Hepatic stellate cell (primary cell): Measurements from ENCODE around the gene TMEM205.
"Not testable (repeated sequence)": the region's sequence is repeated elsewhere in the genome, so short reads cannot be mapped to it uniquely, and the experiment has no call there.

Source experiments
- DNase-seq: peaks from one replicate; pipeline ENCODE4 v3.0.0; 2011; ENCODE audit warnings: low spot score

TMEM205 gene

GRCh38 chr19:11339254-11340098, 6.6 kb downstream of the TMEM205 start, which contains the start of gene RAB3D:
TSS of gene RAB3D (minus strand) at chr19:11339657. CDS start at chr19:11337399, 2,258 bp downstream.
- DNase-seq = peak; percentile 95

- no peak for DNase-seq
Observed at GRCh38 chr19:11338569-11339253, 7.4 kb downstream of the TMEM205 start.

GRCh38 chr19:11338121-11338520, 7.9 kb downstream of the TMEM205 start:
- no peak for DNase-seq

- no peak for DNase-seq
Observed at GRCh38 chr19:11337080-11337479, 9.0 kb downstream of the TMEM205 start.

GRCh38 chr19:11335449-11336146, 10.5 kb downstream of the TMEM205 start:
- DNase-seq = no peak

- not testable (repeated sequence) for DNase-seq
Observed at GRCh38 chr19:11333838-11334237, 12.2 kb downstream of the TMEM205 start.

GRCh38 chr19:11332822-11333221, 13.2 kb downstream of the TMEM205 start:
- DNase-seq = no peak

- no peak for DNase-seq
Observed at GRCh38 chr19:11331502-11331901, 14.6 kb downstream of the TMEM205 start.

- DNase-seq = no peak
Observed at GRCh38 chr19:11330127-11330526, 15.9 kb downstream of the TMEM205 start.

GRCh38 chr19:11325544-11325943, 20.5 kb downstream of the TMEM205 start:
- no peak for DNase-seq

- DNase-seq = no peak
Observed at GRCh38 chr19:11324748-11325389, 21.2 kb downstream of the TMEM205 start.

- DNase-seq = peak; percentile 80
Observed at GRCh38 chr19:11324079-11324661, 21.9 kb downstream of the TMEM205 start.

GRCh38 chr19:11323601-11324078, 22.4 kb downstream of the TMEM205 start:
- no peak for DNase-seq

- no peak for DNase-seq
Observed at GRCh38 chr19:11322269-11323024, 23.6 kb downstream of the TMEM205 start.

GRCh38 chr19:11321191-11322126, 24.6 kb downstream of the TMEM205 start:
- DNase-seq = no peak

GRCh38 chr19:11320278-11320995, 25.6 kb downstream of the TMEM205 start:
- DNase-seq = not testable (repeated sequence)

GRCh38 chr19:11306337-11306736, 39.7 kb downstream of the TMEM205 start:
- DNase-seq = no peak

GRCh38 chr19:11304936-11305335, 41.1 kb downstream of the TMEM205 start:
- no peak for DNase-seq

- DNase-seq = no peak
Observed at GRCh38 chr19:11300811-11301120, 45.3 kb downstream of the TMEM205 start.
